HG03103 (cell line): ENCODE results near the gene ATXN10.

ENCODE experiments used
- ATAC-seq: cut with Tn5 transposase; IDR thresholded peaks from one replicate; pipeline ENCODE4 v1.9.1; 2021; ENCODE audit warnings: low read depth; ENCODE audit not compliant: unreplicated experiment

The ATXN10 gene

GRCh38 chr22:45754822-45755221 is 83.2 kb downstream of the ATXN10 start:
- no peak for ATAC-seq

GRCh38 chr22:45756558-45756957 is 84.9 kb downstream of the ATXN10 start:
- no peak for ATAC-seq

GRCh38 chr22:45757068-45757467 is 85.4 kb downstream of the ATXN10 start:
- ATAC-seq = no peak

- ATAC-seq = no peak
These were observed 86.3 kb downstream of the ATXN10 start for GRCh38 chr22:45757936-45758335.

GRCh38 chr22:45758603-45759002 is 87.0 kb downstream of the ATXN10 start:
- no peak for ATAC-seq

GRCh38 chr22:45760682-45761081 is 89.0 kb downstream of the ATXN10 start:
- ATAC-seq = no peak

GRCh38 chr22:45762545-45763235 is 91.1 kb downstream of the ATXN10 start:
- no peak for ATAC-seq

GRCh38 chr22:45763236-45763624 is 91.6 kb downstream of the ATXN10 start:
- no peak for ATAC-seq

- no peak for ATAC-seq
These were observed 96.9 kb downstream of the ATXN10 start for GRCh38 chr22:45768490-45768889.

- ATAC-seq = no peak
These were observed 98.1 kb downstream of the ATXN10 start for GRCh38 chr22:45769569-45770210.

- ATAC-seq = no peak
These were observed 98.9 kb downstream of the ATXN10 start for GRCh38 chr22:45770506-45770905.

- ATAC-seq = no peak
These were observed 99.4 kb downstream of the ATXN10 start for GRCh38 chr22:45771057-45771456.

GRCh38 chr22:45771711-45772110 is 100.1 kb downstream of the ATXN10 start:
- no peak for ATAC-seq

GRCh38 chr22:45772743-45773142 is 101.1 kb downstream of the ATXN10 start:
- ATAC-seq = no peak

- ATAC-seq = no peak
These were observed 102.5 kb downstream of the ATXN10 start for GRCh38 chr22:45774001-45774670.

GRCh38 chr22:45775062-45775461 is 103.4 kb downstream of the ATXN10 start:
- ATAC-seq = no peak

GRCh38 chr22:45775569-45776312 is 104.1 kb downstream of the ATXN10 start:
- peak; percentile 53 for ATAC-seq

GRCh38 chr22:45776313-45776585 is 104.6 kb downstream of the ATXN10 start:
- ATAC-seq = no peak

GRCh38 chr22:45777046-45777851 is 105.6 kb downstream of the ATXN10 start:
- no peak for ATAC-seq

- ATAC-seq = no peak
These were observed 106.3 kb downstream of the ATXN10 start for GRCh38 chr22:45777852-45778375.
